HG03135 (cell line): ENCODE results near the gene TLR9.

Experiments
- ATAC-seq: cut with Tn5 transposase; IDR thresholded peaks from one replicate; pipeline ENCODE4 v1.9.1; 2021; ENCODE audit warnings: mild to moderate bottlenecking, moderate library complexity; ENCODE audit not compliant: unreplicated experiment

Gene TLR9

GRCh38 chr3:52176180-52176752, 49.2 kb downstream of the TLR9 start:
- ATAC-seq = no peak

- no peak for ATAC-seq
Observed at GRCh38 chr3:52175416-52176179, 49.8 kb downstream of the TLR9 start.

GRCh38 chr3:52174896-52175295, 50.5 kb downstream of the TLR9 start:
- no peak for ATAC-seq

- ATAC-seq = no peak
Observed at GRCh38 chr3:52173101-52173500, 52.3 kb downstream of the TLR9 start.

GRCh38 chr3:52172262-52172757, 53.1 kb downstream of the TLR9 start:
- no peak for ATAC-seq

GRCh38 chr3:52171514-52172261, 53.8 kb downstream of the TLR9 start:
- ATAC-seq = no peak
